Activated CD8-positive, alpha-beta memory T cell treated with anti-CD3 and anti-CD28 coated beads, Interleukin-2, amount 10 ng/mL, durations not matched to agents 7 days and 5 days (primary cell): ENCODE results near the gene CD109. TPM values are rescaled to one million over a fixed set of nuclear protein-coding genes. Genes with fewer than 3 reads are reported as not detected.
A peak's percentile ranks its signal among the peaks of the same experiment; 100 is the strongest.
"Not testable (repeated sequence)": the region's sequence is repeated elsewhere in the genome, so short reads cannot be mapped to it uniquely, and the experiment has no call there.

Experiments
- ATAC-seq: fragments of 150-1000 bp; cut with Tn5 transposase; one replicate; pipeline ENCODE4 v1.10.0; 2021; ENCODE audit warnings: moderate library complexity
- CTCF ChIA-PET: fragments of 350-600 bp; sonication (Branson Sonifier 250); formaldehyde crosslinking; loops from one replicate; lab custom pipeline; 2021; ENCODE audit warnings: antibody characterized with exemption; lab: Charles Lee
- DNase-seq: peaks from one replicate; pipeline ENCODE4 v3.0.0-alpha.2; 2020
- H3K27ac Mint-ChIP-seq: one replicate; pipeline ENCODE4 v1.8.0; 2021; ENCODE audit warnings: mild to moderate bottlenecking, mixed read lengths
- H3K27me3 Mint-ChIP-seq: one replicate; pipeline ENCODE4 v1.8.0; 2021; ENCODE audit warnings: mixed read lengths
- H3K36me3 Mint-ChIP-seq: one replicate; pipeline ENCODE4 v1.8.0; 2021; ENCODE audit warnings: mild to moderate bottlenecking, mixed read lengths
- H3K4me1 Mint-ChIP-seq: one replicate; pipeline ENCODE4 v1.8.0; 2021; ENCODE audit warnings: mixed read lengths
- H3K4me3 Mint-ChIP-seq: one replicate; pipeline ENCODE4 v1.8.0; 2021; ENCODE audit warnings: mild to moderate bottlenecking, moderate library complexity, mixed read lengths
- H3K9me3 Mint-ChIP-seq: one replicate; pipeline ENCODE4 v1.8.0; 2022; ENCODE audit warnings: low read depth, mixed read lengths
- total RNA-seq, 2 experiments: library from RNA; stranded (reverse); gene quantifications; one replicate each; pipeline ENCODE4 v1.2.3, GENCODE V29; 2021

Gene CD109
- total RNA-seq, 2 experiments from 2014 or later = 1.7 to 11.2 TPM

- CTCF ChIA-PET = no interaction called here
- H3K4me3 Mint-ChIP-seq = no peak overlapping the region
- no peaks in the 10 kb centered on the region for H3K9me3 Mint-ChIP-seq
- H3K36me3 Mint-ChIP-seq = no peaks in the 10 kb centered on the region
- DNase-seq = no peak
- ATAC-seq = no peak
- H3K27me3 Mint-ChIP-seq = peaks cover 58% of the 10 kb centered on the region
- H3K4me1 Mint-ChIP-seq = peaks cover 7% of the 10 kb centered on the region
- no peak overlapping the region for H3K27ac Mint-ChIP-seq
These were observed 28.2 kb upstream of the CD109 start for GRCh38 chr6:73667798-73668197.

GRCh38 chr6:73669005-73669404 is 27.0 kb upstream of the CD109 start:
- CTCF ChIA-PET = no interaction called here
- no peak overlapping the region for H3K4me3 Mint-ChIP-seq
- DNase-seq (no peak), ATAC-seq (no peak)
- H3K27ac Mint-ChIP-seq = no peak overlapping the region
- H3K36me3 Mint-ChIP-seq = no peaks in the 10 kb centered on the region
- peaks cover 58% of the 10 kb centered on the region for H3K27me3 Mint-ChIP-seq
- H3K4me1 Mint-ChIP-seq = peaks cover 7% of the 10 kb centered on the region
- H3K9me3 Mint-ChIP-seq = no peaks in the 10 kb centered on the region

DNA sequence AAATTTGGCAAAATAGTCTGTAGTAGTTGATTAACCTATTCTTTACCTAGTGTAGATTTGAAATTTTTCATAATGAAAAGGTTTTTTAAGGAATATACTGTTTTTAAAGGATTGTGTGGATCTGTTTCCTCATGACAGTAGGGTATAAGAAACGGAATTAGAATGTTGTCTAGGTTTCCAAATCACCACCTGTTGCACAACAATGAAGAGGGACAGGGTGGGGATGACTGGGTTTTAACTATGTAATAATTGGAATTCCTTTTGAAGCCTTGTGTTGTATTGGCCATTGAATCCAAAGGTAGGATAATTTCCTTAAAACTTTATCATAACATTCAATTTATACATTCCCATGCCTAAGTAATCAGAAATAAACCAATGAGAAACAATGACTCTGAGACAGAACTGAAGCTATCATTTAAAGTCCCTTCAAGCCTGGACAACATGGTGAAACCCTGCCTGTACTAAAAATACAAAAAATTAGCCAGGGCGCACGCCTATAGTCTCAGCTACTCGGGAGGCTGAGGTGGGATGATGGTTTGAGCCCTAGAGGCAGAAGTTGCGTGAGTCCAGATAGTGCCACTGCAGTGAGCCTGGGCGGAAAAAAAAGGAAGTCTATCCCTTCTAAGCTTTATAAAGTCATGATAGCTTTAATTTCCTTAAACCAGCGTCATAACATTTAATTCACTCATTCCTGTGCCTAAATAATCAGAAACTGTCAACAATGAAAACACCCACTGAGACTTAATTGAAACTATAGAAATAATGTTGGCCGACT is 23.9 kb upstream of the CD109 start:
- no peaks in the 10 kb centered on the region for H3K9me3 Mint-ChIP-seq
- H3K27ac Mint-ChIP-seq = no peak overlapping the region
- H3K4me1 Mint-ChIP-seq = peaks cover 2% of the 10 kb centered on the region
- DNase-seq (no peak), ATAC-seq (no peak)
- H3K36me3 Mint-ChIP-seq = no peaks in the 10 kb centered on the region
- peaks cover 43% of the 10 kb centered on the region for H3K27me3 Mint-ChIP-seq
- H3K4me3 Mint-ChIP-seq = no peak overlapping the region
- CTCF ChIA-PET = interaction anchor here (7.7 kb wide), 1 partner anchor 59 kb away, joined by 105 read pairs; no protein-coding TSS in a partner anchor

- no peaks in the 10 kb centered on the region for H3K36me3 Mint-ChIP-seq
- peaks cover 2% of the 10 kb centered on the region for H3K4me1 Mint-ChIP-seq
- H3K9me3 Mint-ChIP-seq = no peaks in the 10 kb centered on the region
- ATAC-seq = peak; percentile 88
- no peak overlapping the region for H3K4me3 Mint-ChIP-seq
- CTCF ChIA-PET = interaction anchor here (0.7 to 7.7 kb wide), 13 partner anchors 9 to 91 kb away, joined by 3 to 105 read pairs (median 4); partner anchors contain the start of gene SLC17A5
- peak; percentile 77 for DNase-seq
- H3K27ac Mint-ChIP-seq = no peak overlapping the region
- H3K27me3 Mint-ChIP-seq = peaks cover 37% of the 10 kb centered on the region
These were observed 20.4 kb upstream of the CD109 start for GRCh38 chr6:73675466-73676098.

DNA sequence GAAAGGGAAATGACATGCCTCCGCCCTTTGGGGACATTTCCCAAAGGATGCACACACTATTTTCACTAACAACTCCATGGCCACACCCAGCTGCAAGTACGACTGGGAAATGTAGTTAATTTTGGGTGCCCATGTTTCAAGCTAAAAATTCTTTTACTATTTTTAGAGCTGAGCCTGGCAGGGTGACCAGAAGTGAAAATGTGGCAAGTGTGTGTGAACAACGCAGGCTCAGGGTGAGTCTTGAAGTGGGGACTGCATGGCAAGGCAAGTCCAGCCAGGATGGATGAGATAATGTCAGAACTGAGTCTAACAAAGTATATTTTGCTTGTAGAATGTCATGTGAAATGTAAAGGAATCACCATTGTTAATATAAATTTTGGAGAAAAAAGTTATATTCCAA is 17.0 kb upstream of the CD109 start:
- peaks cover 2% of the 10 kb centered on the region for H3K4me1 Mint-ChIP-seq
- no peak overlapping the region for H3K27ac Mint-ChIP-seq
- H3K27me3 Mint-ChIP-seq = peaks cover 35% of the 10 kb centered on the region
- CTCF ChIA-PET = interaction anchor here (0.6 to 7.7 kb wide), 2 partner anchors 52 to 1544 kb away, joined by 3 to 105 read pairs; no protein-coding TSS in a partner anchor
- H3K9me3 Mint-ChIP-seq = peaks cover 4% of the 10 kb centered on the region
- DNase-seq (no peak), ATAC-seq (no peak)
- no peak overlapping the region for H3K4me3 Mint-ChIP-seq
- no peaks in the 10 kb centered on the region for H3K36me3 Mint-ChIP-seq

DNA sequence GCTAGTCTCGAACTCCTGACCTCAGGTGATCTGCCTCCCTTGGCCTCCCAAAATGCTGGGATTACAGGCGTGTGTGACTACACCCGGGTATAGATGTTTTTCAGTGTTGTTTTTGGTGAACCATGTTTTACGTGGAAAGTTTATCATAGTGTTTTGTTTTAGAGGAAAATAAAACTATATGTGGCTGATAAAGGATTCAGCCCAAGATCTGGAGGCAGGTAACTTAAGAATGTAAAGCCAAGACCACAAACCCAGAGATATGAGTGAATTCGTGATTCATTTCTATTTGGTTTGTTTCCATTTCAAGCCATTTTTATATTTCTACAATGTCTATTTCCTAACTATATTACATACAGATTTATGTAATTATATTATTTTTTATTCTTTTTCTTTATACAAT is 16.2 kb upstream of the CD109 start:
- H3K9me3 Mint-ChIP-seq, ATAC-seq, H3K36me3 Mint-ChIP-seq, H3K4me3 Mint-ChIP-seq, H3K27ac Mint-ChIP-seq, H3K4me1 Mint-ChIP-seq, DNase-seq: not testable (repeated sequence)
- H3K27me3 Mint-ChIP-seq = peaks cover 41% of the 10 kb centered on the region
- CTCF ChIA-PET = interaction anchor here (2.9 kb wide), 1 partner anchor 53 kb away, joined by 13 read pairs; no protein-coding TSS in a partner anchor

DNA sequence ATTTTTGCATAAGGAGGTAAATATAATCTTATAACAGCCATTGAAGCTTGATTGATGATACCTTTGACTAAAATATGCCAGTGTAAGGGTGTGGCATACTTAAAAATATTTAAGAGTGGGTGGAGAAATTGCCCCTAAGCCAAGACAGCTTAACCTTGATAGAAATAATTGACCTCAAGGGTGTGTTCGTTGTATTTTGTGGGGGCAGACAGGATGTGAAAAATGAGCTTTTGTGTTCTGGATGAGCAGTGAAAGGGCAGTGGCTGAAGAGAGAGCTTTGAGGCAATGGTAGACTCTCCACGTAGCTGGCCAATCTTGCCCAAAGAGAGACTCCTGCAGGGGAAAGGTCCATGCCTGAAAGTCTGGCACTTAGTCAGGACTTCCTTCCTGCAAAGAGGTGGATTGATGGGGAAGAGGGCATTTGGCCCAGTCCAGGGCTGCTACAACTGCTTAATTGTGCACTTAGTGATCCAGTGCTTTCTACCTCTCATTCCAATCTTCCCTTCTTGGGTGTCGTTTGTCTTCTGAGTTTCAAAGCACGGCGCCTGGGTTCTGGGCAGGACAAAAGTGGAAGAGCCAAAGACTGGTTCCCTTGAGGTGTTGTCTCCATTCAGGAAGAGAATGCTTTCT is 15.6 kb upstream of the CD109 start:
- Mint-ChIP-seq H3K9me3 (peaks cover 4% of the 10 kb centered on the region), H3K27me3 (peaks cover 45% of the 10 kb centered on the region), H3K27ac (no peak overlapping the region), H3K36me3 (no peaks in the 10 kb centered on the region), H3K4me3 (no peak overlapping the region), H3K4me1 (peaks cover under 1% of the 10 kb centered on the region)
- CTCF ChIA-PET = interaction anchor here (2.9 kb wide), 1 partner anchor 52 kb away, joined by 13 read pairs; no protein-coding TSS in a partner anchor
- no peak for DNase-seq
- no peak for ATAC-seq

- CTCF ChIA-PET = not testable (repeated sequence)
These were observed 12.4 kb upstream of the CD109 start for GRCh38 chr6:73683574-73683973.

GRCh38 chr6:73688351-73688750 is 7.7 kb upstream of the CD109 start:
- H3K9me3 Mint-ChIP-seq = peaks cover 2% of the 10 kb centered on the region
- H3K27ac Mint-ChIP-seq = no peak overlapping the region
- CTCF ChIA-PET = interaction anchor here (0.6 to 1.6 kb wide), 5 partner anchors 12 to 1322 kb away, joined by 3 to 6 read pairs (median 4); no protein-coding TSS in a partner anchor
- DNase-seq = no peak
- ATAC-seq = no peak
- H3K36me3 Mint-ChIP-seq = peaks cover 3% of the 10 kb centered on the region
- H3K27me3 Mint-ChIP-seq = peaks cover 51% of the 10 kb centered on the region
- no peaks in the 10 kb centered on the region for H3K4me1 Mint-ChIP-seq
- H3K4me3 Mint-ChIP-seq = no peak overlapping the region

More at GRCh38 chr6:73683574-73683973, 12.4 kb upstream of the CD109 start:
- H3K27me3 Mint-ChIP-seq = peaks cover 60% of the 10 kb centered on the region
- DNase-seq, H3K4me3 Mint-ChIP-seq, H3K36me3 Mint-ChIP-seq, ATAC-seq, H3K27ac Mint-ChIP-seq, H3K4me1 Mint-ChIP-seq, H3K9me3 Mint-ChIP-seq: not testable (repeated sequence)

DNA sequence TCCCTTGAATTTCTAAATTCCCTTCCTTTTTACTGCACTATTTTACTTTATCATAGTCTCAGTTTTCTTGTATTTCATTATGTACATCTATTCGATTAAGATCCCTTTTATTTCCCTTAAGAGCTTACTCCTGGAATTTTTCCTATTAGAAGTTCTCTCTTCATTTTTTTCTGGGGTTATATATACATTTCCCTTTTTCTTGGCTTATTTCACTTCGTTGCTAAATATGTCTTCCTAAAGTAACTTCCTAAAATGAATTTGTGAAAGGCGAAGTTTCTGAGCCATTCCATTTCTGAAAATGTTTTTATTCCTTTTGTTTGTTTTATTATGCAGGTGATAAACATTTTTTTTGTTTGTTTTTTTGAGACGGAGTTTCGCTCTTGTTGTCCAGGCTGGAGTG is 5.9 kb upstream of the CD109 start:
- CTCF ChIA-PET = interaction anchor here (1.3 kb wide), 1 partner anchor 17 kb away, joined by 3 read pairs; no protein-coding TSS in a partner anchor
- H3K4me1 Mint-ChIP-seq = peaks cover 2% of the 10 kb centered on the region
- no peaks in the 10 kb centered on the region for H3K9me3 Mint-ChIP-seq
- H3K36me3 Mint-ChIP-seq = peaks cover 3% of the 10 kb centered on the region
- H3K27ac Mint-ChIP-seq = no peak overlapping the region
- no peak overlapping the region for H3K4me3 Mint-ChIP-seq
- H3K27me3 Mint-ChIP-seq = peaks cover 42% of the 10 kb centered on the region
- ATAC-seq (no peak), DNase-seq (no peak)

DNA sequence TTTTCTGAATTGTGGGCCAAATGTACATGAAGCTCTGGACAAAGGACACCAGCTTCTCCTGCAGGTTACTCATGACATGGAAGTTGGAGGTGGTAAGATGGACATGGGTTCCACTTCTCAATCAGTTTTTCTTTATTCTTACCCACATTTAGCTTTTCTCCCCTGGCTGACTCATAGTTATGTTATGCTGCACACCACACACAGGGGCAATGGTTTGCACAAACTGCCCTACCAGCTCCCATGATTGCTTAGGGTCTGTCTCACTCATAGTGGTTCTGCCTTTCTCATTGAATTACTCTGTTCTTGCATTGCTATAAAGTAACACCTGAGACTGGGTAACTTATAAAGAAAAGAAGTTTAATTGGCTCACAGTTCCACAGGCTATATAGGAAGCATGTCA is 4.5 kb upstream of the CD109 start:
- CTCF ChIA-PET = interaction anchor here (0.8 to 2.1 kb wide), 3 partner anchors 15 to 46 kb away, joined by 3 to 10 read pairs (median 7); no protein-coding TSS in a partner anchor
- peaks cover 13% of the 10 kb centered on the region for H3K4me1 Mint-ChIP-seq
- H3K4me3 Mint-ChIP-seq = no peak overlapping the region
- H3K27me3 Mint-ChIP-seq = peaks cover 42% of the 10 kb centered on the region
- DNase-seq (no peak), ATAC-seq (no peak)
- peaks cover 4% of the 10 kb centered on the region for H3K36me3 Mint-ChIP-seq
- H3K9me3 Mint-ChIP-seq = no peaks in the 10 kb centered on the region
- no peak overlapping the region for H3K27ac Mint-ChIP-seq

DNA sequence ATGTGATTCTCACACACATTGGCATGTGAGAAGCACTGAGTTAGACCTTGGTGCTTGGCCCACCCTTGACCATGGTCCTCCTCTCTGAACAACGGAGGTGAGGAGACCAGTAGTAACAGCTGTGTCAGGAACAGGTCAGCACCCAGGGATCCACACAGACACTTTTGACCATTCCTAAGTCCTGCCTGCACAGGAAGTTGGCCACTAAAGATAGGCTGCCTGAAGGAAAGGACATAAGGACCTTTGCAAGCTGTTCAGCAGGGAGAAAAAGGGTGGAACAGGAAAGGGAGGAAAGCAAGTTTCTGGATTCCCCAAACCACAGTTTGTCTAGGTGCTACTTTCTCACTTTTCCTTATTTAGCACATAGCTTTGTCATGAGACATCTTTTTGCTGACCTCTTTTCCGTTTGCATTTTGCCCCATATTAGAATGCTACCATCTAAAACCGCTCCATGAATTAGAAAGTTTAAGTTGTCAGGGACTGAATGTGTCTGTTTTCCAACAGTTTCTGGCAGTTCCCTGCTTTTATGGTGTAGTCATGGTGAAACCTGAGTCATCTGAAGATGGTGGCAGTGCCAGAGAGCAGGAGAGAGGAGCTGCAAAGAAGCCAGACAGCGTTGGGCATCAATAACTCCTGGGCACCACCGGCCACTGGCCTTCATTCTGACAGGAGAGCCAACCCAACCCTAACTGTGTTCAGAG is 1.1 kb upstream of the CD109 start:
- ATAC-seq (no peak), DNase-seq (no peak)
- Mint-ChIP-seq H3K27ac (peak overlapping the region; percentile 73), H3K9me3 (no peaks in the 10 kb centered on the region), H3K27me3 (peaks cover 33% of the 10 kb centered on the region), H3K4me1 (peaks cover 23% of the 10 kb centered on the region), H3K36me3 (peaks cover 8% of the 10 kb centered on the region), H3K4me3 (peak overlapping the region; percentile 78)
- CTCF ChIA-PET = no interaction called here
